PC-9 (cell line): Measurements from ENCODE around the gene PPIL4.

Experiments used
- CTCF ChIP-seq: fragments of 200-600 bp; sonication (generic); conservative IDR thresholded peaks from 2 replicates; pipeline ENCODE4 v1.6.1; 2017; ENCODE audit warnings: mixed run types, antibody characterized with exemption, mild to moderate bottlenecking, moderate library complexity
- EZH2 ChIP-seq: fragments of 200-600 bp; sonication (generic); IDR thresholded peaks from 2 replicates; pipeline ENCODE4 v1.8.0; 2017; ENCODE audit warnings: antibody characterized with exemption, low read depth

GRCh38 chr6:149529650-149530049 lies 16.2 kb downstream of the PPIL4 start:
- TF ChIP-seq CTCF: no peak
- TF ChIP-seq EZH2: no peak
